Stimulated activated naive CD4-positive, alpha-beta T cell treated with Interleukin-2 at 50 U/mL for 16 hours (primary cell): Measurements from ENCODE around the gene GLIPR1L1.
A peak's percentile ranks its signal among the peaks of the same experiment; 100 is the strongest.
"Not testable (repeated sequence)": the region's sequence is repeated elsewhere in the genome, so short reads cannot be mapped to it uniquely, and the experiment has no call there.

Source experiments
- DNase-seq: peaks from one replicate; lab custom pipeline; 2025; lab: John Stamatoyannopoulos, UW

Gene GLIPR1L1, protein sequence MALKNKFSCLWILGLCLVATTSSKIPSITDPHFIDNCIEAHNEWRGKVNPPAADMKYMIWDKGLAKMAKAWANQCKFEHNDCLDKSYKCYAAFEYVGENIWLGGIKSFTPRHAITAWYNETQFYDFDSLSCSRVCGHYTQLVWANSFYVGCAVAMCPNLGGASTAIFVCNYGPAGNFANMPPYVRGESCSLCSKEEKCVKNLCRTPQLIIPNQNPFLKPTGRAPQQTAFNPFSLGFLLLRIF

DNA sequence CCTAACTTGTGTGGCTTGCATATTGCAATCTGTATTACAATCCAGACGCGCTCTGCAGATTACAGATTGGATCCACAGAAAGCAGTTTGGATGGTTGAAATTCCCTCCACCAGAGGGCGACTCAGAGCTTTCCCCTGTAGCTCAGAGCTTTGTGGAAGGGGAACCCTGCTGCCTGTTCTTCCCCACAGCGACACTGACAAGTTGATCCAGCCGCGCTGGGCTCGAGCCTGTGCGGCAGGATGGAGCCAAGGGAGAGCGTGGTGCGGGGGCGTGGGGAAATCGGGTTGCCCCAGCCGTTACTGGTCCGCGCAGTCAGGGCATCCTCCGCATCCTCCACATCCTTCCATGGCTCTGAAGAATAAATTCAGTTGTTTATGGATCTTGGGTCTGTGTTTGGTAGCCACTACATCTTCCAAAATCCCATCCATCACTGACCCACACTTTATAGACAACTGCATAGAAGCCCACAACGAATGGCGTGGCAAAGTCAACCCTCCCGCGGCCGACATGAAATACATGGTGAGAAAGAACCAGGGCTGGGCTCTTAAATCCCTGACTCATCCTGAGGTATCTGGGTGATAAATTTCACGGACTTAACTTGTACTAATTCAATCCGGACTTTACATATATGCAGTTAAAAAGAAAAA lies at the start of gene GLIPR1L1:
Gene GLIPR1L1 (plus strand): TSS at position 287 of the 647 bp plus-strand sequence. CDS start 59 bp downstream, at position 346.
- DNase-seq = peak; percentile 72

DNA sequence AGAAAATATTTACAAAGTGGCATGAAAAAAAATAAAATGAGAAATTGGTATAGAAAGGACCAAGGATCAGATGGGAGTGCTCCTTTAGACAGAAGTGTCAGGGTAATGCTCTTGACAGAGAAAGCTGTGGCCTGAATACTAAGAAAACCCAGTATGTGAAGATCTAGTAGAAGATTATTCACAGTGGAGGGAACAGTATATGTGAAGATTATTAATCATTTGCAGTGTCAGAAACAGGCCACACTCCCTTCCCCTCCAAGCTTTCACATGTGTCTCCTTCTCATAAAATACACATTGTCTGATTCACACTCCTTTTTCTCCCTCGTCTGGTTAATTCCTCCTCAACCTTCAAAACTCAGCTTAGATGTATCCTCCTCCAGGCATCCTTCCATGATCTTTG lies 45.6 kb upstream of the GLIPR1L1 start:
- no peak for DNase-seq

DNA sequence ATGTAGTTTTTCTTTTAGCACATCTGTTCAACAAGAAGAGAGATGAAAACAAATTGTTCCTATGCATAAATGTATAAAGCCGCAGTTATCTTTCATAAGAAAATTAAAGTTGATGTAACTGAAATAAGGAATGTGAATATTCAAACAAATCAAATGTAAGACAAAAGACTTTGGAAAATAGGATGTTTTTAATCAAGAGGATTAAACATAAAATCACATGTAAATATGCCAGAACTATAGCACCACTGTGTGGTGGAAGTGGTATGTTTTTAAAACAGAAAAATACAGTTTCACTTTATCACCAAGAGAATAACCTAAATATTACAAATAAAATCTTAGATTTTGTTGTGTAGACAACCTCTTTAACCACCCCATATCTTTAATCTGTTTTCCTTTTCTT lies 44.7 kb upstream of the GLIPR1L1 start:
- DNase-seq = no peak

DNA sequence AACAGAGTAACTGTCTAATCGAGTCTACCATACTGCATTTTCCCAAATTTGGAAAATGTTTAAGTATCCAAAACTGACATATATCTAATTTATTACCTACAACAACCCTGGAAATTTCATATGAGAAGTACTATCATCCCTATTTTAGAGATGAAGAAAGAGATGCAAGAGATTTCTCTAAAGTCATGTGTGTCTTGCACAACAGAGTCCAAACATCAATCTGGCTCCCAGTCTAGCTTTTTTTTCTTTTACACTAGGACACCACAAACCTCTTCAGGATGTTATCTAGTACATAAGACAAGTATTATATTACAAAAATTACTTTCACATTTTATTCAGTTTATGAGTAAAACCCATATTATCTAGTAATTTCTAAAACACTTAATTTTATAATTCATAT lies 43.5 kb upstream of the GLIPR1L1 start:
- DNase-seq = no peak

- no peak for DNase-seq
These were observed 40.1 kb upstream of the GLIPR1L1 start for GRCh38 chr12:75294336-75294735.

- no peak for DNase-seq
These were observed 39.7 kb upstream of the GLIPR1L1 start for GRCh38 chr12:75294797-75295196.

GRCh38 chr12:75302225-75302624 lies 32.2 kb upstream of the GLIPR1L1 start:
- no peak for DNase-seq

DNA sequence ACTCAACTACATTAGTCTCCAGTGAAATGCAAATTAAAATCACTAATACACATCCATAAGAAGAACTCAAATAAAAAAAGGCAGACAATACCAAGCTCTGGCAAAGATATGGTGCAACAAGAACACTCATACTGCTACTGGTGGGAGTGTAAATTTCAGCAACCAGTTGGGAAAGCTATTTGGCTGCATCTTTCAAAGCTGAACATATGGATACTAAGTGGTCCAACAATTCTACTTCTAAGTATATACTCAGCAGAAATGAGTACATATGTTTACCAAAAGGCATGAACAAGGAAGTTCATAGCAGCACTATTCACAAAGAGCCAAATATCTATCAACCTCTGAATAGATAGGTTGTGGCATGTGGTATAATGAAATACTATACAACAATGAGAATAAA lies 31.7 kb upstream of the GLIPR1L1 start:
- DNase-seq = no peak

DNA sequence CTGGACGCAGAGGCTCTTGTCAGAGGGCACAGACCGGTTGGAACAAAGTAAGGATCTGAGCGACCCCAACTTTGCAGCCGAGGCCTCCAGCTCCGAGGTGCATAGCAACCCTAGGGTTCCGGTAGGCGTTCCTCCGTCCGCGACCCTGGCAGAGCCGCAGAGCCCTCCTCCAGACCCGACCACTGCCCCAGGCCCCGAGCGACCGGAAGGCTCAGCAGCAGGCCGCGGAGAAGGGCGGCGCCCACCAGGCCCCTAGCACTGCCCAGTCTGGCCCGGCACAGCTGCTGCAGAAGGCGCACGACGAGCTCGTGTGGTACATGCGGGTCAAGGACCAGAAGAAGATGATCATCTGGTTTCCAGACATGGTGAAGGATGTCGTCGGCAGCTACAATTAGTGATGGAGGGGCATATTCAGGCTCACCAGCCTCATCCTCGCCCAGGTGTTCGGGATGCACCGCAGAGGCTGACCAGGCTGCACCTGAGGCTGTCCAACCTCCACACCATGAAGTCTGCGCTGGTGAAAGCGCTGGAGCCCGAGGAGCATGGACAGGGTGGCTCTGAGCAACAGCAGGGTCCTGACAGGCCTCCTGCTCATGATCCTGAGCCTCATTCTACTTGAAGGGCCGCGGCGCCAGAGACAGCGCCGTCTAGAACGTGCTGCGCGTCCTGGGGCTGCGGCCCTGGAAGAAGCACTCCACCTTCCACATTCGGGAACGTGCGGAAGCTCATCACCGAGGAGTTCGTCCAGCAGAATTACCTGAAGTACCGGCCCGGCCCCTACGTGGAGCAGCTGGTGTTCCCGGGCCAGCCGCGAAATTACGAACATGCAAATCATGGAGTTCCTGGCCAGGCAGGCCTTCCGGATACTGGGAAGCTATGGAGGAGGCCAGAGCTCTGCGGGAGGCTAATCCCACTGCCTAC lies 28.8 kb upstream of the GLIPR1L1 start:
- DNase-seq = no peak

DNA sequence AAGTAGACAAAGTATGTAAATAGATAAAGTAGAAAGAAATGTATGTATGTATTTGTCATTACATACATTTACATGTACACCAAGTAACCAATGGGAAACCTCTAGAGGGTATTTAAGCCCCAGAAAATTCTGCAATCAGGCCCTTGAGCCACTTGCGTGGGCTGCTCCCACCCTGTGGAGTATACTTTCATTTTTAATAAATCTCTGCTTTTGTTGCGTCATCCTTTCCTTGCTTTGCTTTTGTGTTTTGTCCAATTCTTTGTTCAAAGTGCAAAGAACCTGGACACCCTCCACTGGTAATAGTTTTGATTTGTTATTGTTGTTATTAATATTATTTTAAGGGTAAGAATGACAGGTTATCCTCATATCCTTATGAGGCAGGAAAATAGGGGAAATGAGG lies 26.2 kb upstream of the GLIPR1L1 start:
- DNase-seq = no peak

DNA sequence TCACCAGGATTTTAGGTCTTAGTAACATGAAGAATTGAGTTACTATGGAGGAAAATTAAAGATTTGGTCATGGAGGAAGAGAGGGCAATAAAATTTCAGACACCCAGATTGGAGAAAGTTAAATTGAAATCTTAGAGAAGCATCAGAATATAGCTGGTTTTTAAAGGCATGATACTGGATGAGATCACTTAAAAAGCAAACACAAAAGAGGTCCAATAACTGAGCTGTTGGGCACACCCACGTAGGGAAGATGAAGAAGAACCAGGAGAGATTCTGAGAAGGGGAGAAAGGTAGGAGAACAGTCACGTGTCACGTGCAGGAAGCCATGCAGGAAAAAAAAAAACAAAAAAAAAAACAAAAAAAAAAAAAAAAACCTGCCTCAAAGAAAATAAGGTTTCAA lies 23.1 kb upstream of the GLIPR1L1 start:
- no peak for DNase-seq

DNA sequence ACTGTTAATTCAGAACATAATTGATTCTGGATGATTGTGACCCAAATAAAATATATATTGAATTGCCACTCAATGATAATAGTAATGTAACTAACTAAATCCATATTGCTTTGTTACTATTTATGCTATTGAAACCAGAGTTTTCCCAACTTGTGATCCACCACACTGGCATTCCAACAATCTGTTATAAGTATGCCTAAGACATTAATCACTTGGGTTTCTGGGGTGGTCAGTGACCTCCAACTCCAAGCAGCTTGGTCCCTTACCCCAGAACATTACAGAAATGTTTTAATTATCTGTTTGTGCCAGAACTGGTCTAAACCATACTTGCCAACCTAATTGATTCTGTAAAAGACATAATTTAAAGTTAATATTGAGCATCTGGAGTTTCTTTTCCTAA lies 19.0 kb upstream of the GLIPR1L1 start:
- no peak for DNase-seq

GRCh38 chr12:75317784-75318183 lies 16.7 kb upstream of the GLIPR1L1 start:
- DNase-seq = no peak

- no peak for DNase-seq
These were observed 12.0 kb upstream of the GLIPR1L1 start for GRCh38 chr12:75322464-75322863.

- DNase-seq = no peak
These were observed 10.8 kb upstream of the GLIPR1L1 start for GRCh38 chr12:75323663-75324062.

DNA sequence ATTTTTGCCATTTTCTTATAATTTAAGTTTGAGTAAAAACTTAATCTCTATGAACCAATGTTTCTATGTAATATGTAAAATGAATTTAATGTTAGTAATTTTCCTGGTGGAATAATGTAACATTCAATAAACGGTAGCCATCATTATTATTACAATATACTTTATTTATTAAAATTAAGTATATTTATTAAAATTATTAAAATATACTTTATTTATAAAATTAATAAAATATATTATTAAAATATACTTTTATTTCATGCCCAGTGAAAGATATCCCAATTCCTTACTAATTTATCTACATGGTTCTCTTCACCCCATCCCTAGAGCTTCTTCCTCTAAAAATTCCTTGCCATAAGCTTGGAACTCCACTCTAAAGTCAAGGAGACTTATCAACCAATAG lies 6.8 kb upstream of the GLIPR1L1 start:
- no peak for DNase-seq

GRCh38 chr12:75329918-75330826 lies 4.3 kb upstream of the GLIPR1L1 start, which contains the start of gene CAPS2:
Gene CAPS2, minus strand, starts transcription at chr12:75330324. Its CDS starts 3,826 bp downstream, at chr12:75326498.
- peak; percentile 57 for DNase-seq

- no peak for DNase-seq
These were observed 3.4 kb downstream of the GLIPR1L1 start for GRCh38 chr12:75337905-75338304.

DNA sequence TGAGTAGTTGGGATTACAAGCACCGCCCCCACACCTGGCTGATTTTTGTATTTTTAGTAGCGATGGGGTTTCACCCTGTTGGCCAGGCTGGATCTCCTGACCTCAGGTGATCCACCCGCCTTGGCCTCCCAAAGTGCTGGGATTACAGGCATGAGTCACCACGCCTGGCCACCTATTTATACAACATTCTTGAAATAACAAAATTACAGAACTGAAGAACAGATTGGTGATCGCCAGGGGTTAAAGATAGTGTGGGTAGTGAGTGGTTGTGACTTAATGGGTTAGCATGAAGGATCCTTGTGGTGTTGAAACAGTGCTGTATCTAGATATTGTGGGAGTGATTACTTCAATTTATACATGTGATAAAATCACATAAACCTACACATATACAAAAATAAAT lies 7.4 kb downstream of the GLIPR1L1 start:
- no peak for DNase-seq

- no peak for DNase-seq
These were observed 11.1 kb downstream of the GLIPR1L1 start for GRCh38 chr12:75345531-75345930.

- not testable (repeated sequence) for DNase-seq
These were observed 11.7 kb downstream of the GLIPR1L1 start for GRCh38 chr12:75346215-75346614.

GRCh38 chr12:75349946-75350345 lies 15.5 kb downstream of the GLIPR1L1 start:
- no peak for DNase-seq
